ENCODE data around the gene HNRNPLL.

HNRNPLL gene

DNA sequence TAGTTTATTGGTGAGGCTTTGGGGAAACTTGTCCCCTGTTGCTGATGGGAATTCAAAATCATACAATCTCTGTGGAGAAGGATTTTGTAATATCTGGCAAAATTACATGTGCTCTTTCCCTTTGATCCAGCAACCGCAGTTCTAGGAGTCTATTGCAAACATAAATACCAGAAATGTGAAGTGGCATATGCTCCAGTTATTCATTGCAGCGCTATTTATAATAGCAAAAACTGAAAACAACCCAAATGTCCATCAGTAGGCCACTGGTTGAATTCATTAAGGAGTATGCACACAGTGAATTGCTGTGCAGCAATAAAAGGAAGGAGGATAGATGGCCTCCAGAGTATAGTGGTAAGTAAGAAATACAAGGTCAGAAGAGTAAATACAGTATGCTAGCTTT, 76.5 kb downstream of the HNRNPLL start:
- no peak for DNase-seq

DNA sequence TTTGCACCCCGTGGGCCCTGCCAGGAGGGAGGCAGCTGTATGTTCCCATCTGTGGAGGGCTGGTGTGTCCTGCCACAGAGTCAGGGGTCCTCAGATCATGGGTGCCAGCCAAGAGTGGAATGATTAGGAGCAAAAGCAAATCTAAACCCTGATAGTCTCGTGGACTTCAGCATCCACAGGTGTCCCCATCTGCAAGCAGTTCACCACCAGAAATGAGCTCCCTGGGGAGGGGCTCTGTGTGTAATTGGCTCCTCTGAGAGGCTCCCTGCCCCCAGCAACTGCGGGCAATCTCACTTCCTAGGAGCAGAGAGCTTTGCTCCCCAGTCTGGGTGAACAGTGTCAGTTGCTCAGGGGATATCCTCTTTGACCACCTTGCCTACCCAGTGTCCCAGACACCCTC, 78.1 kb downstream of the HNRNPLL start:
- DNase-seq, result no peak

DNA sequence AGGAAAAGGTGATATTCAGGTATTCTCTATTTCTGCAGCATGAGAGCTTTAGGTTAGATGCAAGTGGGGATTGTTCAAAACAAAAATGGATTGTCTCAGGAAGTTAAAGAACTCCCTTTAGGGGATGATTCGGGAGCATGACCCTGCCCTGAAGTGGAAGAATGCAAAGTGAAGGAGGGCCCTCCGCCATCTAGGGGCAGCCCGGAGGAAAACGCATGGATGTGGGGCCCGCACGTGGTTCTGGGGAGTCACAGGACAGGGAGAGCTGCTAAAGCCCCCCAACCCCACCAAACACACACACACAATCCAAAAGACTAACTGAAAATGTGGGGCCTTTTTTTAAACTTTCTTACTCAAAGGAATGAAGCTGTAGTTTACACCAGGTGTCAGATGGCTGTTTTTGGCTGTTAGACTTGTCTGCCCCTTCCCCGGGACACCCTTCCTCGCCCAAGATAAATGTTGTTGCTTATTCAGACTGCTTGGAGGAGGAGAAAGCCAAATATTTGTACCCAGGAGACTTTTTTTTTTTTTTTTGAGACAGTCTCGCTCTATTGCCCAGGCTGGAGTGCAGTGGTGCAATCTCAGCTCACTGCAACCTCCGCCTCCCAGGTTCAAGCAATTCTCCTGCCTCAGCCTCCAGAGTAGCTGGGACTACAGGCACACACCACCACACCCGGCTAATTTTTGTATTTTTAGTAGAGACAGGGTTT, 78.8 kb downstream of the HNRNPLL start:
- no peak for DNase-seq

GRCh38 chr2:38522754-38523349, 79.9 kb downstream of the HNRNPLL start:
- peak; percentile 34 for DNase-seq

DNA sequence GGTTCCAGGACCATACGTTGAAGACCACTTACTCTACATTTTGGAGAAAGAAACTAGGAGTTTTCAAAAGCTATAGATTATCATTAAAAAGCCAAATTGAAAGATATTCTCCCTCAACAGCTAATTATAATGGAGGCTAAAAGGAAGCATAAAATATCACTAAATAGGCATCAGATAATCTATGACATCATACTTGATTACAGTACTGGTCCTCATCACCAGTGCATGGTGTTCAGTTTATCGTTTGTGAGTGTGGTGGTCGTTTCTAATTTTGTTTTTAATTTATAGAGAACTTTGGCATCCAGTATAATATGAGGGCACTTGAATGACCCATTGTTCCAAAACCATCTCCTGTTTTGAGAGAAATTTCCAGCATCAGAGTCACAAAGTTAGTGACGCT, 80.9 kb downstream of the HNRNPLL start:
- DNase-seq, result no peak

GRCh38 chr2:38517284-38517683, 85.4 kb downstream of the HNRNPLL start:
- no peak for DNase-seq

DNA sequence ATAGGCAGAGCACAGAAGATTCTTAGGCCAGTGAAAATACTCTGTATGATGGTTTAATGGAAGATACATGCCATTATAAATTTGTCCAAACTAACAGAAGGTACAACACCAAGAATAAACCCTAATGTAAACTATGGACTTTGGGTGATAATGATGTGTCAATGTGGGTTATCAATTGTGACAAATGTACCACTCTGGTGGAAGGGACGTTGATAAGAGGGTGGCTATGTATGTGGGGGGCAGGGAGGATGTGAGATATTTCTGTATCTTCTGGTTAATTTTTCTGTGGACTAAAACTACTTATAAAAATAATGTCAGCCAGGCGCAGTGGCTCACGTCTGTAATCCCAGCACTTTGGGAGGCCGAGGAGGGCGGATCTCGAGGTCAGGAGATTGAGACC, 86.2 kb downstream of the HNRNPLL start:
- no peak for DNase-seq

DNA sequence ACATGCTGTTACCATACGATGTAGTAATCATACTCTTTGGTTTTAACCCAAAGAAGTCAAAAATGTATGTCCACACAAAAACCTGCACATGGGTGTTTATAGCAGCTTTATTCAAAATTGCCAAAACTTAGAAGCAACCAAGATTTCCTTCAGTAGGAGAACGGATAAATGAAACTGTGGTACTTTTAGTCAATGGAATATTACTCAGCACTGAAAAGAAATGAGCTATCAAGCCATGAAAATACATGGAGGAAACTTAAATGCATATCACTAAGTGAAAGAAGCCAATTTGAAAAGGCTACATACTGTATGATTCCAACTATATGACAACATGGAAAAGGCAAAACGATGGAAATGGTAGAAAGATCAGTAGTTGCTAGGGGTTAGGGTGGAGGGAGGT, 86.6 kb downstream of the HNRNPLL start:
- no peak for DNase-seq

GRCh38 chr2:38515155-38516074, 87.3 kb downstream of the HNRNPLL start:
- no peak for DNase-seq

- DNase-seq, result no peak
These were observed 88.0 kb downstream of the HNRNPLL start for GRCh38 chr2:38514603-38515154.

- DNase-seq, result no peak
These were observed 90.5 kb downstream of the HNRNPLL start for GRCh38 chr2:38512211-38512610.
